Suprapubic skin (tissue), 3 donors: ENCODE measurements around the gene ACSS1.

Source experiments
- POLR2AphosphoS5 ChIP-seq, 3 donors: sonication (generic); formaldehyde crosslinking; IDR thresholded peaks; one replicate each; pipeline ENCODE4 v1.6.1; 2017; ENCODE audit warnings: antibody characterized with exemption in 3 of 3
- TF ChIP-seq, protein P1 (sequence below), 2 donors: fragments of 200-600 bp in 1 of 2; fragments of 450-650 bp in 1 of 2; sonication (generic) in 1 of 2; IDR thresholded peaks; one replicate each; pipeline ENCODE4 v1.5.1; 2016 to 2019; ENCODE audit warnings: antibody characterized with exemption in 2 of 2, mild to moderate bottlenecking in 1 of 2, moderate library complexity in 1 of 2

DNA sequence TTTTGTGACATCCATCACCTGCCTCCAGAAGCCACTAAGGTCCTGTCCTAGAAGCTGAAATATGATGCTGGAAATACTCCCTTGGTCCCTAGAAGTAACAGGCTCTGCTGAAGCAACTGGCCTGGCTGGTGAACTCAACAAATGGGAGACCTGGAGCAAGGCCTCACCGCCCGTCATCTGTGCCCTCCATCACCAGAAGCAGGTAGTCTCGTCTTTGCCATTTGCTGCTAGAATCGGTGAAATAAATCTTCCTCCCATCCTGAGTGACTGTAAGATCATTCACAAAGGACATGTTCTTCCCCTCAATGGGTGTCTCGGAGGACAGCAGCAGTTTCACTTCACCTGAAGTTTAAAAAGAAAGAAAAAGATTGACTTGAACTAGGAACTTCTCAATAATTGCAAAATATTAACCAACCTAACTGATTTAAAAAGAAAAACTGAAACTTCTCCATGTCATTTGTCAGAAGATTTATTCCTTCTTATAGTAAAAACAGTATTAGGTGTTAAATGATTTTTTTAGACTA is 87.8 kb downstream of the ACSS1 start:
- TF ChIP-seq, protein P1, sequence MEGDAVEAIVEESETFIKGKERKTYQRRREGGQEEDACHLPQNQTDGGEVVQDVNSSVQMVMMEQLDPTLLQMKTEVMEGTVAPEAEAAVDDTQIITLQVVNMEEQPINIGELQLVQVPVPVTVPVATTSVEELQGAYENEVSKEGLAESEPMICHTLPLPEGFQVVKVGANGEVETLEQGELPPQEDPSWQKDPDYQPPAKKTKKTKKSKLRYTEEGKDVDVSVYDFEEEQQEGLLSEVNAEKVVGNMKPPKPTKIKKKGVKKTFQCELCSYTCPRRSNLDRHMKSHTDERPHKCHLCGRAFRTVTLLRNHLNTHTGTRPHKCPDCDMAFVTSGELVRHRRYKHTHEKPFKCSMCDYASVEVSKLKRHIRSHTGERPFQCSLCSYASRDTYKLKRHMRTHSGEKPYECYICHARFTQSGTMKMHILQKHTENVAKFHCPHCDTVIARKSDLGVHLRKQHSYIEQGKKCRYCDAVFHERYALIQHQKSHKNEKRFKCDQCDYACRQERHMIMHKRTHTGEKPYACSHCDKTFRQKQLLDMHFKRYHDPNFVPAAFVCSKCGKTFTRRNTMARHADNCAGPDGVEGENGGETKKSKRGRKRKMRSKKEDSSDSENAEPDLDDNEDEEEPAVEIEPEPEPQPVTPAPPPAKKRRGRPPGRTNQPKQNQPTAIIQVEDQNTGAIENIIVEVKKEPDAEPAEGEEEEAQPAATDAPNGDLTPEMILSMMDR (IDR thresholded peaks at IDR 0.05): no peak
- no peak for TF ChIP-seq POLR2AphosphoS5 (IDR thresholded peaks at IDR 0.05)
